A673 (cell line): Measurements from ENCODE around the gene OR4E1.

Experiments used
- EZH2 ChIP-seq: fragments of 200-600 bp; sonication (generic); IDR thresholded peaks from 2 replicates; pipeline ENCODE4 v1.6.1; 2017; ENCODE audit warnings: borderline replicate concordance, low read depth, mild to moderate bottlenecking, mixed read lengths, antibody characterized with exemption, low read length; ENCODE audit not compliant: poor library complexity, severe bottlenecking
- TF ChIP-seq, protein P1 (sequence below): fragments of 300-800, 200-600 bp; sonication (generic); conservative IDR thresholded peaks from 2 replicates; pipeline ENCODE4 v1.5.1; 2017; ENCODE audit warnings: low read depth, mild to moderate bottlenecking, antibody characterized with exemption, low read length, moderate library complexity, mixed read lengths

- TF ChIP-seq, protein P1, sequence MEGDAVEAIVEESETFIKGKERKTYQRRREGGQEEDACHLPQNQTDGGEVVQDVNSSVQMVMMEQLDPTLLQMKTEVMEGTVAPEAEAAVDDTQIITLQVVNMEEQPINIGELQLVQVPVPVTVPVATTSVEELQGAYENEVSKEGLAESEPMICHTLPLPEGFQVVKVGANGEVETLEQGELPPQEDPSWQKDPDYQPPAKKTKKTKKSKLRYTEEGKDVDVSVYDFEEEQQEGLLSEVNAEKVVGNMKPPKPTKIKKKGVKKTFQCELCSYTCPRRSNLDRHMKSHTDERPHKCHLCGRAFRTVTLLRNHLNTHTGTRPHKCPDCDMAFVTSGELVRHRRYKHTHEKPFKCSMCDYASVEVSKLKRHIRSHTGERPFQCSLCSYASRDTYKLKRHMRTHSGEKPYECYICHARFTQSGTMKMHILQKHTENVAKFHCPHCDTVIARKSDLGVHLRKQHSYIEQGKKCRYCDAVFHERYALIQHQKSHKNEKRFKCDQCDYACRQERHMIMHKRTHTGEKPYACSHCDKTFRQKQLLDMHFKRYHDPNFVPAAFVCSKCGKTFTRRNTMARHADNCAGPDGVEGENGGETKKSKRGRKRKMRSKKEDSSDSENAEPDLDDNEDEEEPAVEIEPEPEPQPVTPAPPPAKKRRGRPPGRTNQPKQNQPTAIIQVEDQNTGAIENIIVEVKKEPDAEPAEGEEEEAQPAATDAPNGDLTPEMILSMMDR, result no peak
- TF ChIP-seq EZH2, result no peak
Measured at GRCh38 chr14:21634840-21635239, 38.8 kb downstream of the OR4E1 start, which contains the start of gene OR10G2.
